Fibroblast of villous mesenchyme (primary cell): Measurements from ENCODE around the gene LRTM2. TPM values are rescaled to one million over a fixed set of nuclear protein-coding genes. Genes with fewer than 3 reads are reported as not detected.

Experiments
- DNase-seq: peaks from one replicate; pipeline ENCODE4 v3.0.0-alpha.2; 2010; ENCODE audit warnings: low read depth
- H3K4me3 ChIP-seq: 2 replicates; pipeline ENCODE4 v1.5.1; 2011; ENCODE audit warnings: low read depth, mild to moderate bottlenecking, low read length
- total RNA-seq: library from RNA; depleted of rRNA; stranded (reverse); fragments of >200 nt; gene quantifications from 2 replicates; pipeline ENCODE4 v1.2.3, GENCODE V29; 2012
- TF ChIP-seq, protein P1 (sequence below): IDR thresholded peaks from 2 replicates; pipeline ENCODE4 v1.5.1; 2012; ENCODE audit warnings: low read depth, mild to moderate bottlenecking, low read length; ENCODE audit not compliant: insufficient read depth

LRTM2 gene
- total RNA-seq, 1 donor: not detected

DNA sequence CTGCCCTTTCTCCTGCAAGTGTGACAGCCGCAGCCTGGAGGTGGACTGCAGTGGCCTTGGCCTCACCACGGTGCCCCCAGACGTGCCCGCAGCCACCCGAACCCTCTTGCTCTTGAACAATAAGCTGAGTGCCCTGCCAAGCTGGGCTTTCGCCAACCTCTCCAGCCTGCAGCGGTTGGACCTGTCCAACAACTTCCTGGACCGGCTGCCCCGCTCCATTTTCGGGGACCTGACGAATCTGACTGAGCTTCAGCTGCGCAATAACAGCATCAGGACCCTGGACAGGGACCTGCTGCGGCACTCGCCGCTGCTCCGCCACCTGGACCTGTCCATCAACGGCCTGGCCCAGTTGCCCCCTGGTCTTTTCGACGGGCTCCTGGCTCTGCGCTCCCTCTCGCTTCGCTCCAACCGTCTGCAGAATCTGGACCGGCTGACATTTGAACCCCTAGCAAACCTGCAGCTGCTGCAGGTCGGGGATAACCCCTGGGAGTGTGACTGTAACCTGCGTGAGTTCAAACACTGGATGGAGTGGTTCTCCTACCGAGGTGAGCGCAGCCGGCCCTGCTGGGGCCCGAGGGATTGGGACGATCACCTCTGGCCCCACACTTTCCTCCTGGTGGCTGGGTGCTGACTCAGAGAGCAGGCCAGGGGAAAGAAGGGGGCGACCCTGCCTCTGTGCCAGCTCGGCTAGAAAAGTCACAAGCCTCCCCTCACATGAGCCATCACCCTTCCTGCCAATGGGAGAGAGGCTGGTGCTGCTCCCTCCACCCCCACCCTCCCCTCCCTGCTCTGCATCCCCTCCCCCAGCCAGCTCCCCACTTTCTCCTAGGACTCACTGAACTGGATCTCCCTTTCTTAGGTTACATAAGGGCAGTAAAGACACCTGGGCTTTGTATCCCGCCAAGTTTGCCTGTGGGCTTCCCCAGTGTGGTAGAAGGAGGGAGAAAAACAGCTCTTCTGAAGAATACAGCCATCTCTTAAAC lies 10.9 kb downstream of the LRTM2 start:
- no peak overlapping the region for H3K4me3 ChIP-seq
- peak; percentile 55 for DNase-seq
- TF ChIP-seq, protein P1, sequence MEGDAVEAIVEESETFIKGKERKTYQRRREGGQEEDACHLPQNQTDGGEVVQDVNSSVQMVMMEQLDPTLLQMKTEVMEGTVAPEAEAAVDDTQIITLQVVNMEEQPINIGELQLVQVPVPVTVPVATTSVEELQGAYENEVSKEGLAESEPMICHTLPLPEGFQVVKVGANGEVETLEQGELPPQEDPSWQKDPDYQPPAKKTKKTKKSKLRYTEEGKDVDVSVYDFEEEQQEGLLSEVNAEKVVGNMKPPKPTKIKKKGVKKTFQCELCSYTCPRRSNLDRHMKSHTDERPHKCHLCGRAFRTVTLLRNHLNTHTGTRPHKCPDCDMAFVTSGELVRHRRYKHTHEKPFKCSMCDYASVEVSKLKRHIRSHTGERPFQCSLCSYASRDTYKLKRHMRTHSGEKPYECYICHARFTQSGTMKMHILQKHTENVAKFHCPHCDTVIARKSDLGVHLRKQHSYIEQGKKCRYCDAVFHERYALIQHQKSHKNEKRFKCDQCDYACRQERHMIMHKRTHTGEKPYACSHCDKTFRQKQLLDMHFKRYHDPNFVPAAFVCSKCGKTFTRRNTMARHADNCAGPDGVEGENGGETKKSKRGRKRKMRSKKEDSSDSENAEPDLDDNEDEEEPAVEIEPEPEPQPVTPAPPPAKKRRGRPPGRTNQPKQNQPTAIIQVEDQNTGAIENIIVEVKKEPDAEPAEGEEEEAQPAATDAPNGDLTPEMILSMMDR: no peak

DNA sequence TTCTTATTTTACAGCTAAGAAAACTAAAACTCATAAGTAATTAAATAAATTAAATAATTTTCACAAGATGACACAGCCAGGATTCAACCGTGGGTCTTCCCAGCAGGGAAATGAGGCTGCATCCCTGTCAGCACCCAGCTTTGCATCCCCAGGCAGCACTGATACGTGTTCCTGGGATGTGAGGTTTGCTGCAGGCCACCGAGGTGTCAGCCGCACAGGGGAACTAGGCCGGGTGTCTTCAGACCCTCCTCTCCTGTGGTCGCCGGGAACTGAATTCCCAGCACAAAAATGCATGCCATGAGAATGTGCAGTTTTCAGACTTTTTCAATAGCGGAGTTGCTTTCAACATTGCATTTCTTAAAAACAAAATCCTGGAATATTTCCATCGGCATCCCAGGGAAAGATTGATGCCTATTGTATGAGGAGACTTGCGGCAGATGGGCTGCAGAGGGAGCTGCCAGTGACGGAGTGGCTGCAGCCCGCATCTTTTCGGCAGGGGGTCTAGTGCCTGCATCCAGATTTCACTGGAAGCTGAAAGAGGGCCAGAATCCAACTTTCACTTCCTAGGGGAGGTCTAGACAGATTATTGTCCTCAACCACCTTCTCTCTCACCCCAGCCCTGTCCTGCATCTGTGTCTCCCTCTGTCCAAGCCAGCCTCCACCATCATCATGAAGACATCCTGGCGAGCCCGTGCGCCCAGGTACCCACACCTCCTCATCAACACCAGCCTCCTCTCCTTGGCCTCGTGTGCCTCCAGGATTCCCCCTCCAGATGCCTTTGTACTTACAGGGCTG lies 12.6 kb downstream of the LRTM2 start:
- no peak overlapping the region for H3K4me3 ChIP-seq
- DNase-seq: no peak
- TF ChIP-seq, protein P1: no peak

- TF ChIP-seq, protein P1: no peak
- no peak for DNase-seq
These were observed 13.2 kb downstream of the LRTM2 start for GRCh38 chr12:1833596-1834028.

GRCh38 chr12:1834186-1834925 lies 14.0 kb downstream of the LRTM2 start:
- no peak overlapping the region for H3K4me3 ChIP-seq
- TF ChIP-seq, protein P1: no peak
- no peak for DNase-seq

More at GRCh38 chr12:1833596-1834028, 13.2 kb downstream of the LRTM2 start:
- no peak overlapping the region for H3K4me3 ChIP-seq

GRCh38 chr12:1835211-1836131 lies 15.1 kb downstream of the LRTM2 start:
- DNase-seq: no peak
- TF ChIP-seq, protein P1: no peak
- H3K4me3 ChIP-seq: no peak overlapping the region
